WTC11 (cell line): ENCODE results near the gene ARMH1. TPM values are rescaled to one million over a fixed set of nuclear protein-coding genes. Genes with fewer than 3 reads are reported as not detected.

ENCODE experiments used
- ATAC-seq: fragments of 200-7000 bp; cut with Tn5 transposase; 2 replicates; pipeline ENCODE4 v1.10.0; 2021; ENCODE audit warnings: mild to moderate bottlenecking, moderate library complexity
- CTCF ChIA-PET: fragments of 300-600 bp; sonication (Branson Sonifier 250); formaldehyde crosslinking; loops from one replicate; lab custom pipeline; 2021; ENCODE audit warnings: antibody characterized with exemption; lab: Charles Lee
- POLR2A ChIA-PET: fragments of 350-600 bp; sonication (Branson Sonifier 250); formaldehyde crosslinking; loops from one replicate; lab custom pipeline; 2021; ENCODE audit warnings: antibody characterized with exemption; lab: Charles Lee
- DNase-seq: peaks from one replicate; pipeline ENCODE4 v3.0.0; 2021; ENCODE audit warnings: low spot score
- H3K27ac Mint-ChIP-seq: 2 replicates; pipeline ENCODE4 v1.8.0; 2021; ENCODE audit warnings: mixed read lengths
- H3K27me3 Mint-ChIP-seq: 2 replicates; pipeline ENCODE4 v1.8.0; 2021; ENCODE audit warnings: low read depth, mild to moderate bottlenecking, moderate library complexity, mixed read lengths
- H3K36me3 Mint-ChIP-seq: 2 replicates; pipeline ENCODE4 v1.8.0; 2021; ENCODE audit warnings: mixed read lengths
- H3K4me1 Mint-ChIP-seq: 2 replicates; pipeline ENCODE4 v1.8.0; 2022; ENCODE audit warnings: mixed read lengths
- H3K4me3 Mint-ChIP-seq: 2 replicates; pipeline ENCODE4 v1.8.0; 2021; ENCODE audit warnings: mild to moderate bottlenecking, moderate library complexity, mixed read lengths
- H3K9me3 Mint-ChIP-seq: 2 replicates; pipeline ENCODE4 v1.8.0; 2021; ENCODE audit warnings: mixed read lengths
- ATF2 ChIP-seq: sonication (generic); formaldehyde crosslinking; IDR thresholded peaks from 2 replicates; pipeline ENCODE4 v1.8.1; 2022; ENCODE audit warnings: low read depth, missing genetic modification reagents, borderline replicate concordance
- E2F5 ChIP-seq: sonication (generic); formaldehyde crosslinking; IDR thresholded peaks from 2 replicates; pipeline ENCODE4 v1.8.1; 2022; ENCODE audit warnings: mild to moderate bottlenecking, moderate library complexity, missing genetic modification reagents
- ETV6 ChIP-seq: sonication (generic); formaldehyde crosslinking; IDR thresholded peaks from 2 replicates; pipeline ENCODE4 v1.8.1; 2022; ENCODE audit warnings: mild to moderate bottlenecking, missing genetic modification reagents
- GRHL2 ChIP-seq: fragments of 250-450 bp; sonication (Bioruptor Pico); IDR thresholded peaks from 2 replicates; pipeline ENCODE4 v1.8.0; 2022; ENCODE audit warnings: mild to moderate bottlenecking, moderate library complexity; ENCODE audit not compliant: insufficient replicate concordance, severe bottlenecking
- HMGXB4 ChIP-seq: sonication (generic); formaldehyde crosslinking; IDR thresholded peaks from 2 replicates; pipeline ENCODE4 v1.8.1; 2023; ENCODE audit warnings: mild to moderate bottlenecking, moderate library complexity, missing genetic modification reagents
- NFATC4 ChIP-seq: fragments of 250-450 bp; sonication (Bioruptor Pico); IDR thresholded peaks from 2 replicates; pipeline ENCODE4 v1.9.0; 2021; ENCODE audit warnings: mild to moderate bottlenecking
- NR2C2 ChIP-seq: sonication (generic); formaldehyde crosslinking; IDR thresholded peaks from 2 replicates; pipeline ENCODE4 v1.8.0; 2022; ENCODE audit warnings: mild to moderate bottlenecking, missing genetic modification reagents
- PRDM15 ChIP-seq: sonication (generic); formaldehyde crosslinking; IDR thresholded peaks from 2 replicates; pipeline ENCODE4 v1.8.0; 2022; ENCODE audit warnings: missing genetic modification reagents
- STAT6 ChIP-seq: sonication (generic); formaldehyde crosslinking; conservative IDR thresholded peaks from 2 replicates; pipeline ENCODE4 v1.8.1; 2023; ENCODE audit warnings: mild to moderate bottlenecking, low read depth, missing genetic modification reagents, moderate library complexity
- TEAD1 ChIP-seq: sonication (generic); formaldehyde crosslinking; IDR thresholded peaks from 2 replicates; pipeline ENCODE4 v1.8.0; 2022; ENCODE audit warnings: mild to moderate bottlenecking, missing genetic modification reagents
- USF2 ChIP-seq: sonication (generic); formaldehyde crosslinking; IDR thresholded peaks from 2 replicates; pipeline ENCODE4 v1.8.1; 2023; ENCODE audit warnings: mild to moderate bottlenecking, missing genetic modification reagents, moderate library complexity
- ZMAT4 ChIP-seq: fragments of 250-450 bp; sonication (Bioruptor Pico); IDR thresholded peaks from 2 replicates; pipeline ENCODE4 v1.9.0; 2021; ENCODE audit warnings: mild to moderate bottlenecking
- ZNF263 ChIP-seq: sonication (generic); formaldehyde crosslinking; IDR thresholded peaks from 2 replicates; pipeline ENCODE4 v1.8.1; 2022; ENCODE audit warnings: low read depth, mild to moderate bottlenecking, moderate library complexity, missing genetic modification reagents
- ZNF317 ChIP-seq: sonication (generic); formaldehyde crosslinking; IDR thresholded peaks from 2 replicates; pipeline ENCODE4 v1.8.1; 2023; ENCODE audit warnings: low read depth, mild to moderate bottlenecking, moderate library complexity, missing genetic modification reagents, borderline replicate concordance
- ZNF396 ChIP-seq: fragments of 250-450 bp; sonication (Bioruptor Pico); IDR thresholded peaks from 2 replicates; pipeline ENCODE4 v1.8.0; 2021; ENCODE audit warnings: mild to moderate bottlenecking, moderate library complexity, borderline replicate concordance
- ZNF532 ChIP-seq: fragments of 250-450 bp; sonication (Bioruptor Pico); IDR thresholded peaks from 2 replicates; pipeline ENCODE4 v1.9.0; 2021; ENCODE audit warnings: mild to moderate bottlenecking, borderline replicate concordance
- total RNA-seq: library from RNA; stranded (reverse); gene quantifications from 3 replicates; pipeline ENCODE4 v1.2.3, GENCODE V29; 2021

The ARMH1 gene
- total RNA-seq, 1 experiment from 2014 or later = 0.74 TPM

- Mint-ChIP-seq H3K4me3 (no peak overlapping the region), H3K36me3 (no peaks in the 10 kb centered on the region), H3K27me3 (peaks cover 3% of the 10 kb centered on the region), H3K9me3 (no peaks in the 10 kb centered on the region), H3K4me1 (peaks cover 6% of the 10 kb centered on the region; the same call in 1 of the 2 replicates), H3K27ac (peak overlapping the region; percentile 11; the same call in 1 of the 2 replicates)
- CTCF ChIA-PET = interaction anchor here (5.2 kb wide), 1 partner anchor 10 kb away, joined by 40 read pairs; the partner anchor contains the start of gene RNU5D-1
- DNase-seq (no peak), ATAC-seq (no peak)
- POLR2A ChIA-PET = no interaction called here
- TF ChIP-seq NR2C2 (CRISPR knock-in tag) = no peak
- TF ChIP-seq ZNF396 (CRISPR knock-in tag) = no peak
- no peak for TF ChIP-seq E2F5 (CRISPR knock-in tag)
- no peak for TF ChIP-seq PRDM15
- no peak for TF ChIP-seq ZMAT4 (CRISPR knock-in tag)
- TF ChIP-seq ATF2 (CRISPR knock-in tag) = no peak
- no peak for TF ChIP-seq ZNF263 (CRISPR knock-in tag)
- no peak for TF ChIP-seq STAT6 (CRISPR knock-in tag)
- TF ChIP-seq NFATC4 (CRISPR knock-in tag) = no peak
- TF ChIP-seq ZNF532 = no peak
- no peak for TF ChIP-seq USF2 (CRISPR knock-in tag)
- TF ChIP-seq ETV6 (CRISPR knock-in tag) = no peak
- TF ChIP-seq HMGXB4 (CRISPR knock-in tag) = no peak
- no peak for TF ChIP-seq ZNF317 (CRISPR knock-in tag)
- TF ChIP-seq GRHL2 (CRISPR knock-in tag) = no peak
- TF ChIP-seq TEAD1 = no peak
Measured at GRCh38 chr1:44720281-44720680, 45.8 kb downstream of the ARMH1 start.
